ENCODE data around the gene TECTB.

- TF ChIP-seq CTCF (IDR thresholded peaks at IDR 0.05) (no peak), POLR2AphosphoS5 (IDR thresholded peaks at IDR 0.05) (no peak), POLR2A (IDR thresholded peaks at IDR 0.05) (no peak)
These were observed 68.8 kb downstream of the TECTB start for GRCh38 chr10:112352044-112352443.
